HPDE6-E6E7 (cell line): ENCODE measurements around the gene SLAIN1.
"Not testable (repeated sequence)": the region's sequence is repeated elsewhere in the genome, so short reads cannot be mapped to it uniquely, and the experiment has no call there.

Experiments used
- DNase-seq: peaks from one replicate; pipeline ENCODE4 v3.0.0; 2011; ENCODE audit warnings: missing footprints; ENCODE audit errors: extremely low spot score

SLAIN1 gene

GRCh38 chr13:77697217-77698103, at the start of gene SLAIN1:
Gene SLAIN1 (plus strand): TSS chr13:77697687. CDS start chr13:77697914, 227 bp downstream.
- peak; percentile 55 for DNase-seq

GRCh38 chr13:77650409-77650808, 47.1 kb upstream of the SLAIN1 start:
- DNase-seq = no peak

- DNase-seq = no peak
These were observed 44.2 kb upstream of the SLAIN1 start for GRCh38 chr13:77653301-77653700.

- DNase-seq = not testable (repeated sequence)
These were observed 37.5 kb upstream of the SLAIN1 start for GRCh38 chr13:77660016-77660415.

DNA sequence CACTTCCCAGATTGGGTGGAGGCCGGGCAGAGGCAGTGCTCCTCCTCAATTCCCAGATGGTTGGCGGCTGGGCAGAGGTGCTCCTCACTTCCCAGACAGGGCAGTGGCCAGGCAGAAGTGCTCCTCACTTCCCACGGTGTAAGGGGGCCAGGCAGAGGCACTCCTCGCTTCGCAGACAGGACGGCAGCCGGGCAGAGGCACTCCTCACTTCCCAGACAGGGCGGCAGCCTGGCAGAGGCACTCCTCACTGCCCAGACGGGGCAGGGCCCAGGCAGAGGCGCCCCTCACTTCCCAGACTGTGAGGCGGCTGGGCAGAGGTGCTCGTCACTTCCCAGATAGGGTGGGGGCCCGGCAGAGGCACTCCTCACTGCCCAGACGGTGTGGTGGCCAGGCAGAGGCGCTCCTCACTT, 36.6 kb upstream of the SLAIN1 start:
- DNase-seq = no peak

- not testable (repeated sequence) for DNase-seq
These were observed 35.2 kb upstream of the SLAIN1 start for GRCh38 chr13:77662301-77662700.

DNA sequence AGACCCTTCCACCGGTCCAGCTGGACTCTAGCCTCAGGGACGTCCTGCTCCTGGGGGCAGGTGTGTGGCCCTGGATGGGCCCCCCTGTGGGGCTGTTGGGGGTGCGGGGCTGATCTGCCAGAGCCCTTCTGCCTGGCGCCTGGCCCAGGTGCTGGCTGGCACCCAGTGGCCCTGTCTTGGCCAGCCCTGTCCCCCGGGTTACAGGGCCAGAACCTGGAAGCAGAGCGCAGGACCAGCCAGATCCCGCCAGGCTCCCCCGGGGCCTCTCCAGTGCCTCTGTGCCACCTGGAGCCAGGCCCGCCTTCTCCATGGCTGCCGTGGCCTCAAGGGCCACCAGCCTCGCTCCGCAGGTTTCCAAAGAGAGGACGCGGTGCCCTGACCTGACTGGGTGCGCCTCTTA, 34.7 kb upstream of the SLAIN1 start:
- not testable (repeated sequence) for DNase-seq

GRCh38 chr13:77674852-77675251, 22.6 kb upstream of the SLAIN1 start:
- DNase-seq = no peak

DNA sequence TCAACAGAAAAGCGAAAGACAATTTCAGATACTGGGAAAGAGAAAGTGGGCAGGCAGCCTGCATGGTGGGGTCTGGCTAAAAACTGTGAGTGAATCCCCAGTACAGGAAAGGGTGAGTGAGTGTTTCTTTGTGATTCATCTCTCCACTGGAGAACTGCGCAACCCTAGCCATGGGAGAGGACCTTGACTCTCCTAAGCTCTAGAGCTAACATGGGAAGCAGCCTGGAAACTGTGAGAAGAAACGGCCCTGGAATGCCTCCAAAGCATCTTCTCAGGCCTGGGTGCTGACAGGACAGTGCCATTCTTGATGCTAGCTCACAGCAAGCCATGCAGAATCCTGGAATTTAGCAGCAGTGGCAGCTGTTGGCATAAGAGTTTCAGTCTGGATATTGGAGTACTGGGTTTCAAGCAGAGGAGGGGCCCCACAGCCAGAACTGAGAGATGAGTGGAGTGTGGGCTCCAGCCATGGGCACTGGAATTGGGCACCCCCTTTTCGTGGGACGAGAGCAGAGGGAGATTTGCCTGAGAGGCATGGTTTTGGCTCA, 18.7 kb upstream of the SLAIN1 start:
- no peak for DNase-seq

GRCh38 chr13:77687799-77688198, 9.7 kb upstream of the SLAIN1 start:
- DNase-seq = no peak

DNA sequence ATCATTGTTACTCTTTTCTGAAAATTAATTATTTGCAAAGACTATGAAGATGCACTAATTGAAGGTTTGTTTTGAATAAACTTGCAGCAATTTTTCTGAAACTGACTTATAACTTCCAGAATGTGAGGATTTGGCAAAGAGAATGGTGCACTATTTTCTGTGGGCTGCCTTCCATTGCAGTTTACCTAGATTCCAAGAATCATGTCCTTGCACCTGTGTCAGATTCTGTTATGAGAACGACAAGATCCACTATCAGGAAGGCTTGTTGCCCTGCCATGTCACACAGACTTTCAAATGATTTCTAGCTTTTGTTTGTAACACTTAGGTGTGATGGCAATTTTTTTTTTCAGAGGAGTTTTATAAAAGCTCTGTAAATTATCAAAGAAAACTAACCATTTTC, 5.6 kb upstream of the SLAIN1 start:
- no peak for DNase-seq

GRCh38 chr13:77692746-77693448, 4.6 kb upstream of the SLAIN1 start:
- no peak for DNase-seq

GRCh38 chr13:77693449-77693940, 4.0 kb upstream of the SLAIN1 start:
- DNase-seq = no peak

- DNase-seq = no peak
These were observed 1.2 kb upstream of the SLAIN1 start for GRCh38 chr13:77696006-77696878.

- DNase-seq = no peak
These were observed 639 bp upstream of the SLAIN1 start for GRCh38 chr13:77696879-77697216.

- no peak for DNase-seq
These were observed 943 bp downstream of the SLAIN1 start for GRCh38 chr13:77698201-77699058.

DNA sequence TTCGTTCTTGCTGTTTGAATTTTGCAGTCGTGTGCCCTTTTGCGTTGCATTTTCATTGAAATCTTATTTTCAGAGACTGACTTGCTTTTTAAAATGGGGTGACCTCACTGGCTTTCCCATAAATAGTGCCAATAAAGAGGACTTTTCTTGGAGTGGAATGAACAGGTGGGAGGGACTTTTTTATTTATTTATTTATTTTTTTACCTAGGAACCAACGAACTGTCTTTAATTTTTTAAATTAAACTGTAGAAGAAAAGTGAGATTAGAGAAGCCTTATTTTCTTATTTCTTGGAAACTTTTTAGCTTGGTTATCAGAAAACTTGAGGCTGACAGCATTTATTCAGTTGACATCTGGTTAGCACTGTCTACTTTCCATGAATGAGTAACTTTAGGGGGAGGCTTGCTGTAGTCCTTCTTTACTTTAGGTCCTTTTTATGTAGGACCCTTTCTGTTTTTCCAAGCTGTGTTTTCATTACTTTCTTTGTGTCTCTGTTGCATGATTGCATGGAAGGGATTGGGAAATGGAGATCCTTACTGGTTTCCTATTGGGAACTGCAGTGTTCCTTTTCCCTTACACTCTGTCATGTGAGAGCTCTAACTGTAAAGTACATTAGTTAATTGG, 1.7 kb downstream of the SLAIN1 start:
- no peak for DNase-seq

DNA sequence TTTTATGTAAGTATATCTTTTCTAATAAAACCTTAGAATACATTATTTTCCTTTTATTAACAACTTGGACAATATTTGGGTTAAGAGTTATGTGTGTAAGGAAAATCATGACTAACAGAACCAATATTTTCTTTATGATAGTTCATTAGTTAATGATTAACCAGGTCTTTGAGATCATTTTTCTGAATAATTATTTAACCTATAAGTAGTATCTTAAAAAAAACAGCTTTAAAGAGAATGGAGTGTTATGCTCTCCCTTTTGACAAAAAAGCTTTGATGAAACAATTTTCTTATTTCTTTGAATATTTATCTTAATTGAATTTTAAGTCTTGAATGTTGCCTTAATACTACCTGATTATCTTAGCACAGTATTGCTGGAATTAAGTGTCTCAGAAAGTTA, 3.8 kb downstream of the SLAIN1 start:
- DNase-seq = no peak

DNA sequence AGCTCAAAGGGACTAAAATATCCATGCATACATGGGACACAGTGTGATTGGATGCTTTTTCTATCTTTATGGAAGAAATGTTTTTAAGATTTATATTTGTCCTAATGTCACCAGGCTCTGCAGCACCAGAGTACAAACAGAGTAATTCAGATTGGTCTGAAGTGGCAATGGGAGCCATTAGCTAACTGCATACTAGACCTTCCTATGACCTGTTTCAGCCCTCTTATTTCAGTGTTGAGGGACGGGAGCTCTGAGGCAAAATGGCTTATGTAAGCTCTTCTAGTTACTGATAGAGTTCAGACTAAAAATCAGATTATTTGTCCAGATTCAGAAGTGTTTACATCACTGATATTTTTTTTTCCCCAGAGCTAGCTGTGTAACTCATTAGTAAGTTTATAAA, 4.9 kb downstream of the SLAIN1 start:
- DNase-seq = no peak

DNA sequence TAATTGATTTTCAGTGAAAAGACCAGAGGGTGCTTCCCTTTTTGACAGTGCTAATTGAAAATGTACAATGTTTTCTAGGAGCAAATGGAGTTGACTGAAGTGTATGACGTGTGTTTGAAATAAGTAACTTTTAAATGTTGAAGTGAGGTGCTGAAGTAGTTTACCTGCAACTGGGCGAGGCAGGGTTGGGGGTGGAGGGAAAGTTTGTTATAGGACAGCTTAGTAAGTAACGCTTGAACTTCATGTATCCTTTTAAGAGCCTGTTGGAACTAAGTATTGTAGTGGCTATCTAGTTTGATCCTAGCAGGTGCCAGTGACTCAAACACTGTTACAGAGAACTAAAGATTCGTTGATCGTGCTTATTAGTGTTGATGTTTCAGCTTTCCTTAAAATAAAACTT, 5.9 kb downstream of the SLAIN1 start:
- no peak for DNase-seq
